HepG2 (cell line): ENCODE data around the gene MYO1G. TPM values are rescaled to one million over a fixed set of nuclear protein-coding genes. Genes with fewer than 3 reads are reported as not detected.

Experiments used
- ARNT2 ChIP-seq: sonication (generic); formaldehyde crosslinking; IDR thresholded peaks from 2 replicates; pipeline ENCODE4 v1.8.0; 2022; ENCODE audit warnings: mild to moderate bottlenecking, low read depth, missing genetic modification reagents, moderate library complexity
- CERS6 ChIP-seq: sonication (generic); formaldehyde crosslinking; IDR thresholded peaks from 2 replicates; pipeline ENCODE4 v1.5.0; 2020; ENCODE audit warnings: missing genetic modification reagents
- ETV6 ChIP-seq: sonication (generic); formaldehyde crosslinking; conservative IDR thresholded peaks from 2 replicates; pipeline ENCODE4 v1.4.0; 2020; ENCODE audit warnings: missing genetic modification reagents
- FLYWCH1 ChIP-seq: sonication (generic); formaldehyde crosslinking; IDR thresholded peaks from 2 replicates; pipeline ENCODE4 v1.8.1; 2023; ENCODE audit warnings: mild to moderate bottlenecking, missing genetic modification reagents
- HMG20B ChIP-seq: conservative IDR thresholded peaks from 2 replicates; pipeline ENCODE4 v1.6.1; 2016; ENCODE audit warnings: missing genetic modification reagents, missing compliant biosample characterization
- KDM5A ChIP-seq: fragments of 200-600 bp; sonication (generic); IDR thresholded peaks from 2 replicates; pipeline ENCODE4 v1.7.0; 2018; ENCODE audit warnings: antibody characterized with exemption, mild to moderate bottlenecking, low read length, borderline replicate concordance
- KIAA2018 ChIP-seq: sonication (generic); formaldehyde crosslinking; IDR thresholded peaks from 2 replicates; pipeline ENCODE4 v1.5.0; 2020; ENCODE audit warnings: mild to moderate bottlenecking, missing genetic modification reagents, borderline replicate concordance
- MTF1 ChIP-seq: sonication (generic); formaldehyde crosslinking; IDR thresholded peaks from 2 replicates; pipeline ENCODE4 v1.5.0; 2020; ENCODE audit warnings: missing genetic modification reagents
- MYC ChIP-seq: sonication (generic); formaldehyde crosslinking; IDR thresholded peaks from 2 replicates; pipeline ENCODE4 v1.9.0; 2021; ENCODE audit warnings: missing genetic modification reagents, borderline replicate concordance
- NFATC3 ChIP-seq: sonication (generic); formaldehyde crosslinking; IDR thresholded peaks from 2 replicates; pipeline ENCODE4 v1.5.1; 2020; ENCODE audit warnings: mild to moderate bottlenecking, missing genetic modification reagents
- NFKBIZ ChIP-seq: IDR thresholded peaks from 2 replicates; pipeline ENCODE4 v1.6.1; 2018; ENCODE audit warnings: missing genetic modification reagents, missing compliant biosample characterization
- PHF5A ChIP-seq: IDR thresholded peaks from one replicate; pipeline ENCODE4 v1.6.1; 2018; ENCODE audit warnings: low read depth, missing genetic modification reagents; ENCODE audit not compliant: unreplicated experiment
- RFX1 ChIP-seq: fragments of 450-650 bp; IDR thresholded peaks from 2 replicates; pipeline ENCODE4 v1.6.1; 2017
- SNAPC2 ChIP-seq: sonication (generic); formaldehyde crosslinking; IDR thresholded peaks from 2 replicates; pipeline ENCODE4 v1.8.1; 2022; ENCODE audit warnings: mild to moderate bottlenecking, missing genetic modification reagents
- TCF7L2 ChIP-seq: IDR thresholded peaks from 2 replicates; pipeline ENCODE4 v1.6.1; 2011; ENCODE audit warnings: mild to moderate bottlenecking, low read depth, low read length, moderate library complexity
- TIGD3 ChIP-seq: sonication (generic); formaldehyde crosslinking; IDR thresholded peaks from 2 replicates; pipeline ENCODE4 v1.5.1; 2020; ENCODE audit warnings: mild to moderate bottlenecking, missing genetic modification reagents, borderline replicate concordance
- YY1 ChIP-seq: IDR thresholded peaks from 2 replicates; pipeline ENCODE4 v1.6.1; 2011; ENCODE audit warnings: low read length, low read depth, moderate library complexity, mild to moderate bottlenecking; ENCODE audit not compliant: insufficient read depth, insufficient replicate concordance
- ZBTB38 ChIP-seq: sonication (generic); formaldehyde crosslinking; IDR thresholded peaks from 2 replicates; pipeline ENCODE4 v1.5.1; 2020; ENCODE audit warnings: mild to moderate bottlenecking, missing genetic modification reagents
- ZNF256 ChIP-seq: sonication (generic); formaldehyde crosslinking; conservative IDR thresholded peaks from 2 replicates; pipeline ENCODE4 v1.4.0; 2020; ENCODE audit warnings: missing genetic modification reagents
- ZNF260 ChIP-seq: sonication (generic); formaldehyde crosslinking; IDR thresholded peaks from 2 replicates; pipeline ENCODE4 v1.4.0; 2020; ENCODE audit warnings: missing genetic modification reagents, low read depth, mild to moderate bottlenecking, borderline replicate concordance
- ZNF816 ChIP-seq: sonication (generic); formaldehyde crosslinking; IDR thresholded peaks from 2 replicates; pipeline ENCODE4 v1.8.0; 2022; ENCODE audit warnings: missing genetic modification reagents, mild to moderate bottlenecking, borderline replicate concordance
- polyA plus RNA-seq, 8 experiments: library from polyadenylated mRNA; depleted of rRNA in 3 of 8; stranded (reverse) in 7 of 8; unstranded in 1 of 8; fragments of >200 nt; fragmentation: Illumina TruSeq in 4 of 8; extraction: Trizol in 4 of 8; gene quantifications; 2 replicates each; pipeline versions ENCODE4 v1.2.1 to v1.2.3, GENCODE V29; 2011 to 2016; ENCODE audit warnings: low read depth in 4 of 8, missing spikeins in 1 of 8, mixed read lengths in 1 of 8; ENCODE audit not compliant: insufficient read depth in 1 of 8
- total RNA-seq, 5 experiments: library from RNA; depleted of rRNA; stranded (reverse); fragments of >200 nt; fragmentation: Illumina TruSeq; extraction: Trizol; gene quantifications; 2 replicates each; pipeline ENCODE4 v1.2.3, GENCODE V29; 2016; ENCODE audit warnings: low read depth in 1 of 5

Gene MYO1G
- total and polyA plus RNA-seq, 2 of the 13 experiments (the other 11 are each of a cell fraction or from before 2014, with no cell fraction given): 0.29 to 1.1 TPM

- TF ChIP-seq KIAA2018 (CRISPR knock-in tag) (no peak), ETV6 (CRISPR knock-in tag) (no peak), MTF1 (no peak), HMG20B (no peak), ZNF260 (CRISPR knock-in tag) (no peak), PHF5A (no peak), YY1 (no peak), ZNF256 (no peak), FLYWCH1 (CRISPR knock-in tag) (no peak), CERS6 (CRISPR knock-in tag) (no peak), MYC (peak; percentile 33; the same call in 1 of the 2 replicates), ZNF816 (CRISPR knock-in tag) (no peak), NFKBIZ (CRISPR knock-in tag) (no peak), SNAPC2 (CRISPR knock-in tag) (no peak), TIGD3 (no peak), ZBTB38 (CRISPR knock-in tag) (peak; percentile 54; the same call in 1 of the 2 replicates), ARNT2 (CRISPR knock-in tag) (no peak), TCF7L2 (no peak), KDM5A (0 out of 2 replicates have a peak, but pooled peaks have one; percentile 12), RFX1 (no peak), NFATC3 (CRISPR knock-in tag) (no peak)
Measured at GRCh38 chr7:45001138-45001694, 22.4 kb upstream of the MYO1G start (continued).
